Hematopoietic multipotent progenitor cell treated with erythropoietin and hydrocortisone succinate and interleukin-3 and kit ligand, for 4 days (in vitro differentiated cells): ENCODE results near the gene PAPPA2.
"Not testable (repeated sequence)": the region's sequence is repeated elsewhere in the genome, so short reads cannot be mapped to it uniquely, and the experiment has no call there.

ENCODE experiments used
- DNase-seq: peaks from one replicate; pipeline ENCODE4 v3.0.0-alpha.2; 2015

The PAPPA2 gene

DNA sequence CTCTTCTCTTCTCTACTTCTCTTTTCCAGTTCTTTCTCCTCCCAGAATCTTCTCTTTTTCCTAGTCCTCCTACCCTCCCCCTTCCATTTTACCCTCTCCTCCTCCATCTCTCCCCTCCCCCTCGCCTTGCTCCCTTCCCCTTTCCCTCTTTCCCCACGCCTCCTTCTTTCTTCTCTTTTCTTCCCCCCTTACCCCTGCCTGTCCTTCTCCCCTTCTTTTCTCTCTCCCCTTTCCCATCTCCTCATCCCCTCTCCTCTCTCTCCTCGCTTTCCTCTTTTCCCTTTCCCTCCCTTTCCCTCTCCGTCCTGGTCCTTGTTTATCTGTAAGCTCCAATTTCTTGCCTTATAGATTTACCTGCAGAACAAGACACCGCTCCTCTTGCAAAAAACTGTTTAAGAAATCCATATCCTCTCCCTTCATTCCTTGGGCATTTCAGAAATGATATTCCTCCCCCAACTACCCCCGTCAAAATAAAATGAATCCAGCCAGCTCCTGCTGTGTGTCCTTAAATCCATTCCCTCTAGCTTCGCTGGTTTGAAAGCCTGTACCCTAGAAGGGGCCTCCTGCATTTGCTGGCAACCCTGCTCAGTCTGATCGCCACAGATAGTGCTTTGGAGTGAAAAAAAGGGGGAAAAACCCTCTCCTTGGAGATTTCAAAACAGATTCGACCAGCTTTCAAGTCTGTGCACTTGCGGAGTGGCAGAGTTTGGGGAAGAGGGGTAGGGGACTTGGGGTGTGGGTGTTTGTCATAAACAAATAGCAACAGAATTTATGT, 89.4 kb downstream of the PAPPA2 start:
- DNase-seq: no peak

DNA sequence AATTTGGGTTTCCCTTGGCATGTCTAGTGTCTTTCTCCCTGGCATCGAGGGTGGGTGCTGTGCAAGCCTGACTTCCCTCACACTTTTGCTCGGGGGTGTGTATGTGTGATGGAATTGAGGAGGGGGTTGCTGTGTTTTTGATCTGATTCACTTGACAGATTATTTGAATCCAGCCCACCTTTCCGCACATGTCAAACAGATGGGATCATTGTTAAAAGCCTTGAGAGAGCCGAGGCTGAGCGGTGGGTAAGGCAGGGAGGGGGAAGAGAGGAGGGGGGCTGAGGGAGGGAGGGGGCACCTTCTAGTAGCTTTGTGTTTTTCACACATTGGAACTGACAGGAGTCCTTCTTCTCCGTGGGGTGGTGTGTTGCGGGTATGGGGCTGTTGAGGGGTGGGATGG, 90.0 kb downstream of the PAPPA2 start:
- DNase-seq: no peak

DNA sequence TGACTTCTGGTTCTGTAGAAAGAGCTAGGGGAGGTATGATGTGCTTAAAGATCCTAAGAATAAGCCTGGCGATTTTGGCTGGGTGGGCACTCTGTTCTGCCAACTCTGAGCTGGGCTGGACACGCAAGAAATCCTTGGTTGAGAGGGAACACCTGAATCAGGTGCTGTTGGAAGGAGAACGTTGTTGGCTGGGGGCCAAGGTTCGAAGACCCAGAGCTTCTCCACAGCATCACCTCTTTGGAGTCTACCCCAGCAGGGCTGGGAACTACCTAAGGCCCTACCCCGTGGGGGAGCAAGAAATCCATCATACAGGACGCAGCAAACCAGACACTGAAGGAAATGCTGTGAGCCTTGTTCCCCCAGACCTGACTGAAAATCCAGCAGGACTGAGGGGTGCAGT, 93.3 kb downstream of the PAPPA2 start:
- no peak for DNase-seq

DNA sequence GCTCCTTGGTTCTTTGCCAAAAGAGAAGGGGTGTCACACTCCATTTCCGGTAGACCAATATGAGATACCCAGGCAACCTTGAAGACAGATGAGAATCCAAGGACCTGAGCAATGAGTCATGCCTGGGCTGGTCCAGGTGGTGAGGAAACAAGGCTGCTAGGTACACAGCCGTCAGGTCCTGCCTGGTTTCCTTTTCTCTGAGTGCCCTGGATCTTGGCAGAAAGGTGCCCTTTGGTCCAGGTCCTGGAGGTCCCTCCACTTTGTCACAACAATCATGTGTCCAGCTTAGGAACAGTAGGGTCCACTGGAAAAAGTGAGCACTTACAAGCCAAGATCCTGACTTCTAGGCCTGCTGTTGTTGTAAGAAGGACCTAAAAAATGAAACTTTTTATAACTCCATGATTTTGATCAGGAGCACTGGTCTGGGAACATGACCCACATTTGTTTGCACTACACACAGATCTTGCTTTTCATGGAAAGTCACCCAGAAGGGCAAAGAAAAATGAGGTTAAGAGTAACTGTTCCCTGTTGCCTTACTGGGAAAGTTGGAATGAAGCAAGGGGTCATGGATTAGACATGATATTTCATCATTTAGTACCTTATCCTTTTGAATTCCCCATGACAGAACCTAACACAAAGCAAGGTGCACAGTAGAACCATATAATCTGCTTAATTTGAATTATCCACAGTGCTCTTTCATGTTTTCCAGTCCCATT, 94.7 kb downstream of the PAPPA2 start:
- DNase-seq: no peak

DNA sequence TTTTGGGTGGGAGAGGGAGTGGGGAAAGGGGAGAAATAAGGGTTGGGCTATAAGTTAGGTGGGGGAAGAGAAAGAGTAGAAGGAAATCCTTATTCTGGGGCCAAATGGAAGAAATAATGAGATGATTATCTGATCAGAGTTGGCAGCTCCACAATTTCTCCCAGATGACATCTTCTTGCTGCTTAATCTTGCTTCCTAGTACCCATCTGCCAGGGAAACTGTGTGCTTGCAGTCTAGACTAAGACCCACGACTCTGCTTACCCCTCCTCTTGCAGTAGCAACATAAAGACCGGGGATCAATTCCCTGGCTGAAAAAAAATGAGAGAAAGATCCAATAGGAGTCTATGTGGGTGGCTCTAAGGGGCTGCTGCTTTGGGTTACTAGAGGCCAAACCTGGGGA, 95.6 kb downstream of the PAPPA2 start:
- DNase-seq: no peak

DNA sequence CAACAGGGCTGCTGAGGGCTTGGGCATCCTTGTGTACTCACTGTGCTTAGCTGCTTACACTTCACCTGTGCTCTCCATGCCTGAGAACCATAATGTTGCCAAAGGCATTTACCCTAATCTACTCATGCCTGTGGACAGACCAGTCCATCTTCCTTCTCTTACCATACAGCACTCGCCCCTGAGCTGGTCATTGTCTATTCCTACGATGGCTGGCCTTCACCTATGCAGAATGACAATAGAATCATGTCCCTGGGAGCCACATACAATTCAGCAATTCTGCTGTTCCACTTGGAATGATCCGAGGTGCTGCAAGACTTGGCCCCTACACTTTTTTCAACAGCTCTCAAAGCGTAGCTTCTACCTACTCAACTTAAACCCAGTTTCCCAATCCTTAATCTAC, 96.5 kb downstream of the PAPPA2 start:
- DNase-seq: no peak

DNA sequence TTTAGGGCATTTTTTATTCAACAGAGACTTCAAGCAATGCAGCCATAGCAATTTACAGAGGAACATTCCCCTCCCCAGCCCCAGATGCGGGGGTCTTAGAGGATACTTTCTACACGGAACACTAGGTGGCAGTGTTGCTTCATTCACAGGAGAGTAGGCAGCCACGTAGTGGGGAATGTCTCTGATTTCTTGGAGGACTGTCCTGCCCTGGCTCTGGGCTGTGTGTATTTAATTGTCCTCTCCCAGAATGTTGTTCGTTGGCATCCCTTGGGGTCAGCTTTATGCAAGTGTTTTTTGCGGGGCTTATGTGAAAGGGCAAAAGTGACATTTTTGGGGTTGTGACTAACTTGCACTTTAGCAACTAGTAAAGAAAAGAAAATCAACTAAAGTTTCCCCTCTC, 96.9 kb downstream of the PAPPA2 start:
- peak; percentile 71 for DNase-seq

DNA sequence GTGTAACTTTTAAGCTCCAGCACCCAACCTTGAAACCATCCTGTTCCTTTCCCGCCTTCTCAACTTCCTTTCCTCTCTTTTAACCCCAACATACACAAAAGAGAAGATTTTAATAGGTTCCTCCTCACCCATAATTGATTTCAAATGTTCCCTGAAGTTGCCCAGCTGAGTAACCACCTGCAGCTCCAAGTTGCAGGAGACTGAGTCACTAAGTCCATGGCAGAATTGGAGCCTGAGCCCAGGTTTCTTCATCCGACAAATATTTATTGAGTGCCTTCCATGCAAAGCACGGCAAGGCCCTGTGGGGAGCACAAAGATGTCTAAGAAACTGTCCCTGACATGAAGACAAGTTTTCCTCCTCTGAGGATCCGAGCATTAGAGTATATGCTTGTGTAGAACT, 97.7 kb downstream of the PAPPA2 start:
- no peak for DNase-seq

DNA sequence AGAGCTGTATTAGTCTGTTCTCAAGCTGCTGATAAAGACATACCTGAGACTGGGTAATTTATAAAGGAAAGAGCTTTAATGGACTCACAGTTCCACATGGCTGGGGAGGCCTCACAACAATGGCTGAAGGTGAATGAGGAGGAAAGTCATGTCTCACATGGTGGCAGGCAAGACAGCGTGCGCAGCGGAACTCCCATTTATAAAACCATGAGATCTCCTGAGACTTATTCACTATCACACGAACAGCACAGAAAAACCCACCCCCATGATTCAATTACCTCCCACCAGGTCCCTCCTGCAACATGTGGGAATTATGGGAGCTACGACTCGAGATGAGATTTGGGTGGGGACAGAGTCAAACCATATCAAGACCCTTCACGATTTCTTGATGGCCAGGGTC, 98.8 kb downstream of the PAPPA2 start:
- DNase-seq: not testable (repeated sequence)

DNA sequence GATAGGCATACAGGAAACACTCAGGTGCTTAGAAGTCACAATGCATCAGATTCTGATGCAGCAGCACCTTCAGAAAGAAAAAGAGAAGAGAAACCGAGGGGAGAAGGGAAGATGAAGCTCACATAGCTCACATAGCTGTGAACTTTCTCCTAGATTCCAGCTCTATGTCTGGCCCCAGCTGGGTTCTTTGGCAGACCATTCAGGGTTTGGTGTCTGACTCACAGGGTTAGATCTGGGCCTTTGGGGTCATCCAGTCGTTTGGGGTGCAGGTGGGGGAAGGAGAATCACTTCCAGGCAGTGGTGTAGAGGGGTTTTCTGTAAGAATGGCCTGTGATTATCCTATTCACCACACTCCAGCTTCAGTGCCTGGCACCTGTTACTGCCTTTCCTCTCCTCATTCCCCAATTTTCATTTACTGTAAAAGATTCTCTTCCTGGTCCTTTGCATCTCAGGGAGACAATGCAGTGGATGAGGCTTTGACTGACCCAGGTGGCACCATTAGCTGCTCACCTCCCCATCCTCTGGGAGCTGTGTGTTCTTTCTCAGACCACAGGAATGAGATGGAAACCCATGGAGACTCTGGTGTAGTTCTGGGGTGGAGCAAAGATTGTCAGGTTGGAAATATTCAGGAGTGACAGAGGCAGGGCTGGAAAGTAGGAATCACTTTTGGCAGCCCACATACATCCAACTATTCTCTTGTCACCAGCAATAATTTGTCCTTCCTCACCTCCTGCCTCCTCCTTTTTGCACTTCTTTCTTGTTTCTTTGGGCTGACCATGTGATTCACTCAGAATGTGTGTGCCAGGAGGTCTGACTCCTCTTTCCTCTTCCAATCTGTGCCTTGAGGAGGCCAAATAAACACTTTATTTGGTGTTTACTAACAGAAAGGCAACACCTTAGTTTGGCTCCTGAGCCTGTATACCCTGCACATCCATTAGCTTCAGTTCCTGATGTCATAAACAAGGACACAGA, 103.3 kb downstream of the PAPPA2 start:
- no peak for DNase-seq

DNA sequence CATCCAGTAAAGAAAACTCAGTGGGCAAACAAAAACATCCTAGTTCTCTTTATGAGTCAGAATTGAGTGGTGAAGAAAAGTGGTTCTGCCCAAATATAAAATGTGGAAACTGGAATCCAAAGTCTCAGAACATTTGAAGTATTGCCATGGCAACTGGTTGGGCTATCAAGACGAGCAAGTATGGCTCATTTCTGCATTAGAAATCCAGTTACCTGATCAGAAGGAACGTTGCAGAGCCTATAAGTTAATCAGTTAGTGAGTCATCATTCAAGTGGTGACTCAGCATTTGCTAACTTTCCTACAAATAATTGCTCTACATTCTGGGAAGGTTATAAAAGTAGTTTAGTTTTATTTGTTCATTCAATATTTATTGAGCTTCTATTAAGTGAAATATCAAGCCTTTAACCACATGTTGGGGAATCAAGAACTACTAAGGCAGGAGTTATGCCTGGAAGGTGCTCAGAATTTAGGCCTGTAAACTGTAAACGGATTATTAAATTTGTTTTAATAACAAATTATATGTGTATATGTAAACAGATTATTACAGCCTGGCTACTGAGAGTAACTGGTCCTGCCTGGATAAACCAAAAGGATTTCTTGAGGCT, 104.3 kb downstream of the PAPPA2 start:
- DNase-seq: peak; percentile 2

DNA sequence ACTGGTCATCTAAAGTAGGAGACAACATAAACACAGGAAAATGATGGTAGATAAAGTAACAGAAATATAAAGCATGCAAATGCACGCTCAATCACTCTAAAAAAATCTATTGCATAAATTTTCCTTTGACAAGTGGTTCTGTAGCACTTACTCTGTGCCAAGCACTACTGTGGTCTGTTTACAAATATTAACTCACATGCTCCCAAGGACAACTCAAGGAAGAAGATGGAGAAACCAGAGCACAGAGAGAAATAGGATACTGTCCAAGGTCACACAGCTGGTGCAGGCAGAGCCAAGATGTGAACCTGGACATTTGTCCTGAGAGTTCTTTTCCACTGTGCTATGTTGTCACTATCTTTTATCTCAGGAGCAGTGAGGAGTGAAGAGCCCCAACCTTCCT, 105.2 kb downstream of the PAPPA2 start:
- DNase-seq: no peak

DNA sequence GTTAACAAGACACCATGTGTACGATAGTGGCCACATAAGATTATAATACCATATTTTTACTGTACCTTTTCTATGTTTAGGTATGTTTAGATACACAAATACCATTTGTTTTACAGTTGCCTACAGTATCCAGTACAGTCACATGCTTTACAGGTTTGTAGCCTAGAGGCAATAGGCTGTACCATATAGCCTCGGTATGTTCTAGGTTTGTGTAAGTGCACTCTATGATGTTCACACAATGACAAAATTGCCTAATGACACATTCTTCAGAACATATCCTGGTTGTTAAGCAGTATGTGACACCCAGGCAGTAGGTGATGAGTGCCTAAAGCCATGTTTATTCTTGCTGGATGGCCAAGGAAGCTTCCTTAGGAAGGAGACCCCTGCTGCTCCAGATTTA, 111.8 kb downstream of the PAPPA2 start:
- DNase-seq: no peak

DNA sequence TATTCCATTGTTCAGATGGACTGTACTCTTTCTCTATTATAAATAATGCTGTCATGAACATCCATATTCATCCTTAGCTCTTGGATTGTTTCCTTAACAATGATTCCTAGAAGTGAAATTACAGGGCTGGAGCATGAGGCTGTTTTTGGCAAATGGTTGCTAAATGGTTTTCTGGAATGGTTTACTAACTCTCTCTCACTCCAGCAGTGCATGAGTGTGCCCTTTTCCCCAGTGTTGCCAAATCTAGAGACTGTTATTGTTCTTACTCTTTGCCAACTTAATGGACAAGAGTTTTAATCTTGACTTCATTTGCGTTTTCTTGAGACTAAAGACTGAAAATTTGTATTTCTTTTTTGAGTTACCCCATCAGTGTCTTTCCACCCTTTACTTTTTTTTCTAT, 113.0 kb downstream of the PAPPA2 start:
- no peak for DNase-seq

DNA sequence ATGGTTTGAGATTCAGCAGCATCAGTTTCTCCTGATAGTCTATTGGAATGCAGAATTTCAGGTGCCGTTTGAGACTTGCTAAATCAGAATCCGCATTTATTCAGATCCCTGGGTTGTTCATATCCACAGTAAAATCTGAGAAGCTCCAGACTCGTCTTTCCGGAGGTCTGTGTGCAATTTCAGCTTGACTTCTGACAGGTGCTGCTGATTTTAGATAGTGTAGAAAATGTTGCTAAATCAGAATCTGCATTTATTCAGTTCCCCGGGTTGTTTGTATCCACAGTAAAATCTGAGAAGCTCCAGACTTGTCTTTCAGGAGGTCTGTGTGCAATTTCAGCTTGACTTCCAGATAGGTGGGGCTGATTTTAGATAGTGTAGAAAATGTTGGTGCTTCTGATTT, 113.7 kb downstream of the PAPPA2 start:
- no peak for DNase-seq

DNA sequence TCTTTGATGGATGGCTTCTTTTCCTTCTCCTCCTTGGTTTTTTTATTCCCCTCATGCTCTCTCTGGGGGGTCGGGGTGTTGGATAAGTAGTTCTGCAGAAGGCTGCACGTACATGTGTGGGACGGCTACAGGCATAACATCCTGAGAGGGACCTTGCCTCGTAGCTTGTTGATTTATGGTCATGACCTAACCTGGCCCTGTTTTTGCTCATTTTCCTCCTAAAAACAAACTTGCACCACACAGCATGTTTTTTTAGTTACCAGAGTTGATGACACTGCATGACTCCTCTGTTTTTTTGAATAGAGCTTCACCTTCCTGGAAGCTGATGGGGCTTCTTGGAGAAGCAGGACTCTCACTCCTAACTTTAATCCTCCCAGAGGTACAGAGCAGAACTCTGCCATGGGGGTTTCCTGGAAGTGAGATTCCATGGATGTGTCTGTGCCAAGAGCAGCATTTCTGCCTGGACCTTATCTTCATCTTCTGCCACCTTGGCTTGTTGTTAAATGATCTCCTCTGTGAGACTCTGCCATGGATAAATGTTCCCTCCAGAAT, 114.7 kb downstream of the PAPPA2 start:
- DNase-seq: no peak

DNA sequence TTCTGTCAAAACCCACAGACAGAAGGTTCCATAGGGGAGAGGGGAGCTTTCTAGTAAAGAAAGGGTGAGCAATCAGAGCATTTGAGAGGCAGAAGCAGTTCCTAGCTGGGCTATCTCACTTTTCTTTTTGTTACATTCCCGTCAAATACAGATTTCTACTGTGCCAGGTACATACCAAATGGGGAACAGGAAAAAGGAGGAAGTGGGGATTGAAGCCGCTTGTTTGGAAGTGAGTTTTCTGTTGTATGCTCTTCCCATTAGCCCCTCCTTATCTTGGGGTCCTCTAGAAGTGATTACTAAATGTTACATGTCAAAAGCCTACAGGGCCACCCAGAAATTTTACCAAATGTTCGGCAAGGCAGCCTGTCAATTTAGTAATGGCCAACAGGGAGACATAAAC, 116.1 kb downstream of the PAPPA2 start:
- DNase-seq: no peak

DNA sequence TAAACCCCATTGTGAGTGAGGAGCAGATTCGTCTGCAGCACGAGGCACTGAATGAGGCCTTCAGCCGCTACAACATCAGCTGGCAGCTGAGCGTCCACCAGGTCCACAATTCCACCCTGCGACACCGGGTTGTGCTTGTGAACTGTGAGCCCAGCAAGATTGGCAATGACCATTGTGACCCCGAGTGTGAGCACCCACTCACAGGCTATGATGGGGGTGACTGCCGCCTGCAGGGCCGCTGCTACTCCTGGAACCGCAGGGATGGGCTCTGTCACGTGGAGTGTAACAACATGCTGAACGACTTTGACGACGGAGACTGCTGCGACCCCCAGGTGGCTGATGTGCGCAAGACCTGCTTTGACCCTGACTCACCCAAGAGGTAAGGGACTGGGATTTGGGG, 132.2 kb downstream of the PAPPA2 start:
- DNase-seq: no peak

DNA sequence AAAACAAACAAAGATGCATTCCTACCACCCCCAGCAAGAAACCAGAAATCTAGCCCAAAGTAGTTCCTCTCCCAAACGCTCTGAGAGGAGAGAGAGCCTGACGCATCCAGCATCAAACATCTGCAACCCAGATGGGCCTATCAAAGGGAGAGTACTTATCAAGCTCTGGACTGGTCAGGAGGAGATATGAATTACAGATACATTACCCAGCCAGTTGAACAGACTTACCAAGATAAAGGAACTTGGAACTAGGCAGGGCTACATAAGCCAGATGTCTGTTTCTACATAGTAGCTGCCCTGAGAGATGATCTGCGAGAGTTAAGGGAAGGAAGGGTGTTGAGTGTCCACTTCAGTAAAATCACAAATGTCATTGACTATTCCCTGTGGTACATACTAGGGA, 138.4 kb downstream of the PAPPA2 start:
- DNase-seq: no peak

DNA sequence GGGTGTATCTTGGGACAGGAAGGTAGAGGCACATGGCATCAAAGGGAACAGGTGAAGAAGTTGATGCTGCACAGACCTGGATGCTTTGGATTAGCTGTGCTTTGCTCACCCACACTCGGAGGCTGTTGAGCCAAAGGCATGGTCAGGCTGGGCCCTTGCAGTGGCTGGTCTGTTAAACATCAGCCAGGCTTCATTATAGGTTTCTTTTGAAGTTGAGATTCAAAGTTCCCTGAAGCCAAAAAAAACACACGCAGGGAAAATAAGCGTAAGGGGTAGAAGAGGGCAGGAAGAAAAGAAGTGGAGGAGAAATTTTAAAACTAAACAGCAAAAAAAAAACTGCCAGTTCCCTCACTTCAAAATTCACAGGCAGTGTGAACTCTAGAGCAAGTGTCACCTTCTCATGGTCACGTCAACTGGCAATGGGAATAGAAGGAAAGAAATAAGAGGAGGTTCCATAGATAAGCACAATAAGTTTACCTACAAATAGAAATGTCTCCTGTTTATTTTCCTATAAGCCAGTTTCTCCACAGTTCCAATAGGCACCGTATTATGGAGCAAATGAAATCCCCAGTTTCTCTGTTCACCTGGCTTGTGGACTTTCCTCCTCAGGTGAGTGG, 139.5 kb downstream of the PAPPA2 start:
- DNase-seq: no peak

DNA sequence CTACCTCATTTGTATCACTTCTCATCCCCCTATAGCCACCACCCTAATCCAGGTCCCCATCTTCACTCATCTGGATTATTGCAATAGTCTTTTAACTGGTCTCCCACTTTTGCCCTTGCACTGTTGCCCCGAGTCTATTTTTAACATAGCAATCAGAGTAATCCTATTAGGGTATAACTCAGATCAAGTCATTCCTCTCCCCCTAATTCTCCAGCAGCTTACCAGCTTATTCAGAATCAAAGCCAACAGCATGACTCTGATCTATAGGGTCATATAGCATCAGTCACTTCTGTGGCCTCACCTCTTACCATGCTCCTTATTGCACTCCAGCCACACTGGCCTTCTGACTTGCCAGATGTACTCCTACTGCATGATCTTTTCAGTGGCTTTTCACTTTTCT, 140.7 kb downstream of the PAPPA2 start:
- DNase-seq: no peak

DNA sequence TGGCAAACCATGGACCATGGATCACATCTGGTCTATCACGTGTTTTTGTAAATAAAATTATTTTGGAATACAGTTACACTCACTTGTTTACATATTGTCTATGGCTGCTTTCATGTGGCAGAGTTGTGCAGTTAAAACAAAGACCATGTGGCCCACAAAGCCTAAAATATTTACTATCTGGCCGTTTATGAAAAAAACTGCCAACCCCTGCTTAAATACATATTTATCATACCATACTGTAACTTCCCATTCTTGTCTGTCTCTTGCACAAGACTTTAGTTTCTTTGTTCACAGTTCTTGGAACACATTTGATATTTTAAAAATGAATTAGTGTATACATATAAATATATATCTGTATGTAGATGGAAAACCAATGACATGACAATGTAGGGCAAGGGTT, 141.5 kb downstream of the PAPPA2 start:
- DNase-seq: no peak
